ENCODE results near the gene RALY.

Gene RALY

DNA sequence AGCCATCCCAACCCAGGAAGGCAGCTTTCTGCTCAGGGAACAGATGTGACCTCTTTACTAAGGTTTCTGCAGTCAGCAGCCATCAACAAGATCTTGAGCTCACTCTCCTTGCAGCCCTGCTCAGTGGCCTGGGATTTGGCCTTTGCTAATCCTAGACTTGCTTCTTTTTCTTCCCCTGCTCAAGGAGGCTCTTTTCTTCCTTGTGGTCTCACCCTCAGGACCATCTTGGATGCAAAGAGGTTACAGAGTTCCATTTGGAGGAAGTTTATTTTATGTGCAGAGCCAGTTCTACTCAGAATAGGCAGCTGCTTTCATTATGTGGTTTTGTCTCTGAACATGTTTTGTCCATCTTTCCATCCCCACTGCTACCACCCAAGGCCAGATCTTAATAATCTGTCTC is 49.3 kb downstream of the RALY start:
- Histone ChIP-seq H3K9ac (ENCODE audit: low read length in 5 of 5) (peak overlapping the region in 1 of 5 donors; percentile 29), H3K27me3 (ENCODE audit: control insufficient read depth in 5 of 5, insufficient read depth in 4 of 5, low read length in 5 of 5) (no peaks in the 10 kb centered on the region), H3K4me3 (ENCODE audit: low read depth in 1 of 5, low read length in 5 of 5) (no peak overlapping the region), H3K9me3 (ENCODE audit: control insufficient read depth in 5 of 5, low read length in 5 of 5) (no peaks in the 10 kb centered on the region), H3K36me3 (ENCODE audit: control insufficient read depth in 5 of 5, insufficient read depth in 5 of 5, low read length in 5 of 5) (peaks cover 0 to 3% (median 0%) of the 10 kb centered on the region in 5 donors), H3K27ac (ENCODE audit: low read depth, low read length) (no peak overlapping the region), H3K4me1 (ENCODE audit: control insufficient read depth in 5 of 5, insufficient read depth in 5 of 5, low read length in 5 of 5) (peaks cover 0 to 35% (median 26%) of the 10 kb centered on the region in 5 donors)

DNA sequence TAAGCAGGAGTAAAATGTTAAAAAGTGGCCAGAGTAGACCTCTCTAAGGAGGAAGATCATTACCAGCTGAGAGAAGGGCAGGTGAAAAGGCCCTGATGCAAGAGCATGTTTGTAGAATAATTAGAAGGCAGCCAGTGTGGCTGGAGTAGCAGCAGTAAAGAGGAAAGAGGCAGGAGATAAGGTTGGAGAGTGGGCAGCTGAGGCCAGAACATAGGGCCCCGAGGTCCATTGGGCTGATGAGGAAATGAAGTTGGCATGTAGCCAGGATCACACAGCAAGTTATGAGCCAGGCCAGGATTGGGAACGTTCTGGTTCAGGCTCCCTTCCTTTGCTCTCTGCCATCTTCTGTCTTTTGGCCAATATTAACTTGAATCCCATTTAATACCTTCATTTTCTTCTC is 51.6 kb downstream of the RALY start:
- Histone ChIP-seq H3K27ac (ENCODE audit: low read depth, low read length) (no peak overlapping the region), H3K4me1 (ENCODE audit: control insufficient read depth in 5 of 5, insufficient read depth in 5 of 5, low read length in 5 of 5) (peaks cover 0 to 40% (median 30%) of the 10 kb centered on the region in 5 donors), H3K4me3 (ENCODE audit: low read depth in 1 of 5, low read length in 5 of 5) (no peak overlapping the region), H3K9me3 (ENCODE audit: control insufficient read depth in 5 of 5, low read length in 5 of 5) (no peaks in the 10 kb centered on the region), H3K27me3 (ENCODE audit: control insufficient read depth in 5 of 5, insufficient read depth in 4 of 5, low read length in 5 of 5) (no peaks in the 10 kb centered on the region), H3K9ac (ENCODE audit: low read length in 5 of 5) (no peak overlapping the region), H3K36me3 (ENCODE audit: control insufficient read depth in 5 of 5, insufficient read depth in 5 of 5, low read length in 5 of 5) (peaks cover 0 to 3% (median 0%) of the 10 kb centered on the region in 5 donors)

DNA sequence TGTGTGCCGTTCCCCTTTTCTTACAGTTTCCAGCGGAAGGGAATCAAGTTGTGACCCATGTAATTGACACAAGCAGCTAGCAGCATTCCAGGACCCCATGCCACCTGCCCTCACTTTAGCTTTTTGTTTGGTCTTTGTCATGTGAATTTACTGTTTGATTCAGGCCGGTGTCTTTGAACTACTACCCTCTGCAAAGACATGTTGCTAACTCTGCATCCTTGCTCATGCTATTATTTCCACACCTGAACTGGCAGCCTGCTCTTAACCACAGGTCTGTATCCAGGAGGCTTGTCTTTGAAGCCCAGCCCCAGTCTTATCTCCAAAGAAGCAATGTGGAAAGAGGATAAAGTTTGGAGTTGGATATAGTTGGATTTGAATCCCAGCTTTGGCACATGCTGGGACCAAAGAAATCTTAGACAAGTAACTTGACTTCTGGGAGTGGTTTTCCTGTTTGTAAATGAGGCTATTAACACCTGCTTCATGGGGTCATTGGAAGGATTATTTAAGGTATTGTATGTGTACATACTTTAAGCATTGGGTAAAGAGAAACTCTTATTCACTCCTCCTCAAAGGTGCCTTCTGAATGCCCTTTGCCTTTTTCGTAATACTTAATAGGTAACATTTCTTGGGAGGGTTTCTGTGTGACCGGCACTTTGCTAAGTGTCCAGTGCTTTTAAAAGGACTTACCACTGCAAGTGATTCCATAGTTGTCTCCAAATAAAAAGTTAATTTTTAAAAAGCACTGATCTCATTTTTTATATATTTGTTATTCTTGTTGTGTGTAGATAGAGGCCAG is 52.4 kb downstream of the RALY start:
- no peaks in the 10 kb centered on the region for H3K9me3 ChIP-seq (ENCODE audit: control insufficient read depth in 5 of 5, low read length in 5 of 5)
- H3K9ac ChIP-seq (ENCODE audit: low read length in 5 of 5), result no peak overlapping the region
- no peak overlapping the region for H3K27ac ChIP-seq (ENCODE audit: low read depth, low read length)
- no peak overlapping the region for H3K4me3 ChIP-seq (ENCODE audit: low read depth in 1 of 5, low read length in 5 of 5)
- H3K36me3 ChIP-seq (ENCODE audit: control insufficient read depth in 5 of 5, insufficient read depth in 5 of 5, low read length in 5 of 5), result peaks cover 0 to 3% (median 0%) of the 10 kb centered on the region in 5 donors
- H3K27me3 ChIP-seq (ENCODE audit: control insufficient read depth in 5 of 5, insufficient read depth in 4 of 5, low read length in 5 of 5), result no peaks in the 10 kb centered on the region
- peaks cover 2 to 47% (median 34%) of the 10 kb centered on the region in 5 donors for H3K4me1 ChIP-seq (ENCODE audit: control insufficient read depth in 5 of 5, insufficient read depth in 5 of 5, low read length in 5 of 5)

DNA sequence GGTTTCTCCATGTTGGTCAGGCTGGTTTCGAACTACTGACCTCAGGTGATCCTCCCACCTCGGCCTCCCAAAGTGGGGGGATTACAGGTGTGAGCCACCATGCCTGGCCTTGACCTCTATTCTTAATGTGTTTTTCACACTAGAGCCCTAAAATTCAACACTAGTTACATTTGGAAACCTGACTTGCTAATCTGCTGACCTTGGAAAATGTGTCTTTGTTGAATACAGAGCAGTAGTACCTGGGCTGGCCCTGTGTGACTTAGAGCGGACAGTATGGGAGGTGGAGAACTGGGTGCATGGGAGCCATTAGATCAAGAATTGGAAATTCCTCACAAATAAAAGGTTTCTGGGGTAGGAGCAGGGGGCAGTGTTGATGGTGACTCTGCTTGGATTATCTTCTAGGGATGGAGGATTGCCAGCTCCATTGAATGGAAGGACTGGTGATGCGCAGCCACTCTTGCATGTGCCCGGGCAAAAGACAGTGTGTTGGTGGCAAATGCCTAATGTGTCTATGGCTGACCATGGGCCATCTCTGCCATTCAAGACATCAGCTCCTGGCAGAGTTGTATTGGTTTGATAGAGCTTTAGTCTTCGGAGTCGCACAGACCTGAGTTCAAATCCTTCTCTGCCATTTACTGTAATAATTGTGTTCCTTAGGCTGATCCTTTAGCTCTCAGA is 53.4 kb downstream of the RALY start:
- Histone ChIP-seq H3K4me1 (ENCODE audit: control insufficient read depth in 5 of 5, insufficient read depth in 5 of 5, low read length in 5 of 5) (peaks cover 6 to 55% (median 40%) of the 10 kb centered on the region in 5 donors), H3K9ac (ENCODE audit: low read length in 5 of 5) (no peak overlapping the region), H3K4me3 (ENCODE audit: low read depth in 1 of 5, low read length in 5 of 5) (no peak overlapping the region), H3K27ac (ENCODE audit: low read depth, low read length) (no peak overlapping the region), H3K27me3 (ENCODE audit: control insufficient read depth in 5 of 5, insufficient read depth in 4 of 5, low read length in 5 of 5) (no peaks in the 10 kb centered on the region), H3K36me3 (ENCODE audit: control insufficient read depth in 5 of 5, insufficient read depth in 5 of 5, low read length in 5 of 5) (peaks cover 0 to 3% (median 0%) of the 10 kb centered on the region in 5 donors), H3K9me3 (ENCODE audit: control insufficient read depth in 5 of 5, low read length in 5 of 5) (no peaks in the 10 kb centered on the region)

DNA sequence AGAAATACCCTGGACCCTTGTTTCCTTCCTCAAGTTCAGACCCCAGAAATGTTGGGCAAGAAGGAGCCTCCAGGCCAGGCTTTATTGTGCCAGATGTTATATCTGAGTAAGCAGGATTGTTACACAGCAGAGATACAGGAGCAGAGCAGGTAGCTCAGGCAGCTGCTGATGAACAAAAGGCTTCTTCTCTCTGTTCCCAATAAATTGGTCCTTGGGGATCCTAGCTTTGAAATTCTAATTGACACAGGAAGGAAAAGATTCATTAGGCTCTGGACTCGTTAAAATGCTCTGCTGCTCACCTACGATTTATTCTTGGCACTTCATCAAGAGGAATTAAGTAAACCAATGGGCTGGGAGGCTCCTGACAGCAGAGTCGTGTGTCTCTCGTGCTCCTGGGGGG is 54.2 kb downstream of the RALY start:
- Histone ChIP-seq H3K36me3 (ENCODE audit: control insufficient read depth in 5 of 5, insufficient read depth in 5 of 5, low read length in 5 of 5) (peaks cover 0 to 3% (median 0%) of the 10 kb centered on the region in 5 donors), H3K4me1 (ENCODE audit: control insufficient read depth in 5 of 5, insufficient read depth in 5 of 5, low read length in 5 of 5) (peaks cover 8 to 56% (median 43%) of the 10 kb centered on the region in 5 donors), H3K27ac (ENCODE audit: low read depth, low read length) (no peak overlapping the region), H3K27me3 (ENCODE audit: control insufficient read depth in 5 of 5, insufficient read depth in 4 of 5, low read length in 5 of 5) (no peaks in the 10 kb centered on the region), H3K4me3 (ENCODE audit: low read depth in 1 of 5, low read length in 5 of 5) (no peak overlapping the region), H3K9ac (ENCODE audit: low read length in 5 of 5) (no peak overlapping the region), H3K9me3 (ENCODE audit: control insufficient read depth in 5 of 5, low read length in 5 of 5) (no peaks in the 10 kb centered on the region)

DNA sequence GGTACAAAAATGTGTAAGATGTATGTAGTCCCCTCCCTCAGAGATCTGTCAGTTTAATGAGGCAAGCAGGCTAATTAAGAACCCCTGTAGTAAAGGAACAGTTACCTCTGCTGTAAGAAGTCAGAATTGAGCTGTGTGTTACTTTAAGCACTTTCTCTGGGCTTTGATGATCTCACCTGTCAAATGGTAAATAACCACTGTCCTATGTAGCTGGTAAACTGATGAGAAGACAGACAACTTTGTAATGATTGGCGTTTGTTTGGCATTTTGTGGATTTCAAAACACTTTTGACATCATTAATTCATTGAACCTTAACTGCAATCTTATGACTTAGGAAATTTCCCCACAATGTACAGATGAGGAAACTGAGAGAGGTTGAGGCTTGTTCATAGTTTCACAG is 55.7 kb downstream of the RALY start:
- H3K27me3 ChIP-seq (ENCODE audit: control insufficient read depth in 5 of 5, insufficient read depth in 4 of 5, low read length in 5 of 5), result no peaks in the 10 kb centered on the region
- H3K4me3 ChIP-seq (ENCODE audit: low read depth in 1 of 5, low read length in 5 of 5), result no peak overlapping the region
- H3K4me1 ChIP-seq (ENCODE audit: control insufficient read depth in 5 of 5, insufficient read depth in 5 of 5, low read length in 5 of 5), result peaks cover 8 to 54% (median 41%) of the 10 kb centered on the region in 5 donors
- H3K27ac ChIP-seq (ENCODE audit: low read depth, low read length), result no peak overlapping the region
- no peak overlapping the region for H3K9ac ChIP-seq (ENCODE audit: low read length in 5 of 5)
- peaks cover 0 to 3% (median 0%) of the 10 kb centered on the region in 5 donors for H3K36me3 ChIP-seq (ENCODE audit: control insufficient read depth in 5 of 5, insufficient read depth in 5 of 5, low read length in 5 of 5)
- no peaks in the 10 kb centered on the region for H3K9me3 ChIP-seq (ENCODE audit: control insufficient read depth in 5 of 5, low read length in 5 of 5)

DNA sequence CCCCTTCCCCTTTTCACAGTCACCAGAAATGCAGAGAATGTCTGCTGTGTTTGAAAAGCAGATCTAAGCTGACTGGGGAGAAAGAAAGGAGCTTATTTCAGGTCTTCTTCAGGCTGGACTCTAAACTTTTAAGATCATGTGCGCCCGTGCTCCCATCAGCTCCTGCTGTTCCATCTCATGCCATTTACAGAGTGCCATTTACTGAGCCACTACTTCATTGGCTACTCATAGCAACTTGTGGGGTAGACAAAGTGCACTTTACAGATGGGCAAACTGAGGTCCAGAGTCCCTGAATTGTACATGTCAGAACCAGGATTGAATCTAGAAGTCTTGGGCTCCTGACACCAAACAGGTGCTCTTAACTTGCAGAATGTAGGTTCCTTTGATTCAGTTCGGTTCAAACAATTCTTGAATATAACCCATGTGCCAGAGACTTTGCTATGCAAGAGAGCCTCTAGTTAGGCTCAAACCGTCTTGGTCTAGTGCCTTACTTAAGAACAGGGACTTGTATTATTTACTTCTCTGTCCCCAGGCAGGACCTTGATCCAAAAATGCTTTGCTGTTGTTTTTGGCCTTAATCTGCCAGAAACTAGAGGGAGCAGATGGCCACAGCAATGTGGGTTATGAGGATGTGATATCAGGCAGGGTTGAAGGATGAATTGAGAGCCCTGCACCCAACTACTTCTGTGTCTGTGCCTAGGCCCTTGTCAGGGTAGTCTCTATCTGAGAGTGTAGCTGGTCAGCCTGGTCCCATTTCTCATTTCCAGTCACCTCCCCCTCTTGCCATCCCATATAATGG is 56.4 kb downstream of the RALY start:
- Histone ChIP-seq H3K4me1 (ENCODE audit: control insufficient read depth in 5 of 5, insufficient read depth in 5 of 5, low read length in 5 of 5) (peaks cover 8 to 54% (median 34%) of the 10 kb centered on the region in 5 donors), H3K4me3 (ENCODE audit: low read depth in 1 of 5, low read length in 5 of 5) (no peak overlapping the region), H3K9me3 (ENCODE audit: control insufficient read depth in 5 of 5, low read length in 5 of 5) (no peaks in the 10 kb centered on the region), H3K27ac (ENCODE audit: low read depth, low read length) (no peak overlapping the region), H3K27me3 (ENCODE audit: control insufficient read depth in 5 of 5, insufficient read depth in 4 of 5, low read length in 5 of 5) (no peaks in the 10 kb centered on the region), H3K36me3 (ENCODE audit: control insufficient read depth in 5 of 5, insufficient read depth in 5 of 5, low read length in 5 of 5) (peaks cover 0 to 3% (median 0%) of the 10 kb centered on the region in 5 donors), H3K9ac (ENCODE audit: low read length in 5 of 5) (no peak overlapping the region)

DNA sequence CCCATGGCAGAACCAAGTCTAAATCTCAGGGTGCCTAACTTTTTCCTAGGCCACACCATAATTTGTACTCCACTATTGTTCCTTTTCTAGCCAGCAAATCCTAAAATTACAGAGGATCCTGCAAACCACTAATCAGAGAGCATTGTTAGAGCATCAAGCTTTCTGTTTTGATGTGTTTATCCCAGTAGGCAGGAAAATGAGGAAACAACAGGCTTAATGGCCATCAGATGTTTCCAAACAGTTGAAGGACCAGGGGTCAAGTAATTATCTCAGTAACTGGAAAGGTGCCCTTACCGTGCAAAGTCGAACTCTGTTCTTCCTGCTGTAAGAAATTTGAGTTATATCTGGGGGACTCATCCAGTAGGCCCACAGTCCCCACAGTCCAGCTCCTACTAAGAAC is 58.7 kb downstream of the RALY start:
- Histone ChIP-seq H3K4me3 (ENCODE audit: low read depth in 1 of 5, low read length in 5 of 5) (no peak overlapping the region), H3K4me1 (ENCODE audit: control insufficient read depth in 5 of 5, insufficient read depth in 5 of 5, low read length in 5 of 5) (peaks cover 3 to 44% (median 26%) of the 10 kb centered on the region in 5 donors), H3K27me3 (ENCODE audit: control insufficient read depth in 5 of 5, insufficient read depth in 4 of 5, low read length in 5 of 5) (no peaks in the 10 kb centered on the region), H3K9me3 (ENCODE audit: control insufficient read depth in 5 of 5, low read length in 5 of 5) (no peaks in the 10 kb centered on the region), H3K36me3 (ENCODE audit: control insufficient read depth in 5 of 5, insufficient read depth in 5 of 5, low read length in 5 of 5) (no peaks in the 10 kb centered on the region), H3K9ac (ENCODE audit: low read length in 5 of 5) (no peak overlapping the region), H3K27ac (ENCODE audit: low read depth, low read length) (no peak overlapping the region)

DNA sequence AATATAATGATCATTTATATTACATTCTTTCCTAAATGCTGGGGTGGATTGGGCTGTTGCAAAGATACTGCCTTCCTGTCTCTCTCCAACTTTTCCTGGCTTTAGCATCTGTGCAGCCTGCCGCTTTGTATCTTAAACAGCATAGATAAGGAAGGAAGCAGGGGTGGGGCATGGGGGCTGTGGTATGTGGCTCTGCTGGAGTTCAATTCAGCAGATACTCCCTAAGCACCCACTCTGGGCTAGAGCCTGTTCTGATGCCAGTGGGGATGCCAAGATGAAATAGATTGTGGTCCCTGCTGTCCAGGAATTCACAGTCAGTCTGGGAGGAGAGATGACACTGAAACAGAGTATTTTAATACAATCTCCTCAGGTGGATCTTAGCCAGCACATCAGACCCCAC is 61.6 kb downstream of the RALY start:
- Histone ChIP-seq H3K36me3 (ENCODE audit: control insufficient read depth in 5 of 5, insufficient read depth in 5 of 5, low read length in 5 of 5) (peaks cover 0 to 8% (median 2%) of the 10 kb centered on the region in 5 donors), H3K4me1 (ENCODE audit: control insufficient read depth in 5 of 5, insufficient read depth in 5 of 5, low read length in 5 of 5) (peaks cover 2 to 32% (median 15%) of the 10 kb centered on the region in 5 donors), H3K27ac (ENCODE audit: low read depth, low read length) (no peak overlapping the region), H3K9me3 (ENCODE audit: control insufficient read depth in 5 of 5, low read length in 5 of 5) (no peaks in the 10 kb centered on the region), H3K27me3 (ENCODE audit: control insufficient read depth in 5 of 5, insufficient read depth in 4 of 5, low read length in 5 of 5) (no peaks in the 10 kb centered on the region), H3K9ac (ENCODE audit: low read length in 5 of 5) (no peak overlapping the region), H3K4me3 (ENCODE audit: low read depth in 1 of 5, low read length in 5 of 5) (no peak overlapping the region)

Data from subcutaneous abdominal adipose tissue (tissue), 5 donors.